ENCODE results near the gene NPFFR2.

- TF ChIP-seq POLR2A (IDR thresholded peaks at IDR 0.05) = no peak
- no peak for TF ChIP-seq CTCF (IDR thresholded peaks at IDR 0.05 in 4 of 5, conservative IDR thresholded peaks at IDR 0.05 in 1 of 5)
These were observed 35.3 kb downstream of the NPFFR2 start for GRCh38 chr4:72067051-72067450.
